ENCODE measurements around the gene C1GALT1.

GRCh38 chr7:7263297-7264230, 81.2 kb downstream of the C1GALT1 start:
- TF ChIP-seq CTCF (IDR thresholded peaks at IDR 0.05) (no peak), POLR2A (IDR thresholded peaks at IDR 0.05) (no peak)

Data from adrenal gland (tissue), 5 donors.